K562 (cell line): ENCODE results near the gene MYLK3. TPM values are rescaled to one million over a fixed set of nuclear protein-coding genes. Genes with fewer than 3 reads are reported as not detected.

Experiments used
- ATAC-seq: fragments of 200-7000 bp; cut with Tn5 transposase; 3 replicates; pipeline ENCODE4 v1.9.1; 2020; ENCODE audit warnings: moderate library complexity
- BruUV-seq: library from RNA; stranded (reverse); fragments of 400-500 nt; replicated peaks from 2 replicates; lab custom pipeline; 2021; lab: Mats Ljungman, UMichigan
- CTCF ChIA-PET: fragments of 300-600 bp; formaldehyde crosslinking; extraction: SDS; loops from one replicate; lab custom pipeline; 2021; ENCODE audit warnings: low intra/inter-chr PET ratio; lab: Yijun Ruan, JAX
- POLR2A ChIA-PET: fragments of 300-600, 350-650 bp; sonication (Branson Sonifier 250); formaldehyde crosslinking; extraction: SDS; loops from one replicate; lab custom pipeline; 2021; ENCODE audit warnings: antibody characterized with exemption, inconsistent platforms; lab: Yijun Ruan, JAX
- DNase-seq, 4 experiments: peaks; one replicate each; pipeline versions ENCODE4 v3.0.0 to v3.0.0-alpha.2; 2011 to 2018; ENCODE audit warnings: low spot score in 3 of 4, mixed read lengths in 3 of 4; ENCODE audit errors: extremely low read depth in 1 of 4
- FAIRE-seq: peaks from 2 replicates; lab custom pipeline; 2011; peaks lifted over from hg19 to GRCh38; lab: Jason Lieb, UNC
- H2AFZ ChIP-seq: 2 replicates; pipeline ENCODE4 v1.6.0; 2011; ENCODE audit warnings: low read depth, low read length, control low read depth, inconsistent platforms
- H3K27ac ChIP-seq: fragments of 200-600 bp; 3 replicates; pipeline ENCODE4 v1.8.0; 2011; ENCODE audit warnings: low read depth, mild to moderate bottlenecking, control low read depth, inconsistent platforms, low read length, moderate library complexity, mixed read lengths; ENCODE audit errors: extremely low read depth
- H3K27me3 ChIP-seq, 2 experiments: fragments of 300-600 bp in 1 of 2; 2 replicates in 1 of 2; 3 replicates in 1 of 2; pipeline versions ENCODE4 v1.6.0 to v1.8.0; 2011; ENCODE audit warnings: inconsistent platforms in 2 of 2, low read length in 2 of 2, mild to moderate bottlenecking in 1 of 2, mixed read lengths in 1 of 2, moderate library complexity in 1 of 2; ENCODE audit not compliant: control insufficient read depth in 2 of 2, insufficient read depth in 2 of 2
- H3K36me3 ChIP-seq: fragments of 300-600 bp; 3 replicates; pipeline ENCODE4 v1.8.0; 2011; ENCODE audit warnings: mild to moderate bottlenecking, low read length, inconsistent platforms; ENCODE audit not compliant: control insufficient read depth, insufficient read depth
- H3K4me1 ChIP-seq, 2 experiments: fragments of 200-600 bp in 1 of 2; replicated peaks in 1 of 2; 2 replicates in 1 of 2; 3 replicates in 1 of 2; pipeline versions ENCODE4 v1.5.1 to v1.8.0; 2011; ENCODE audit warnings: inconsistent platforms in 2 of 2, low read length in 2 of 2, mild to moderate bottlenecking in 1 of 2, mixed read lengths in 1 of 2, moderate library complexity in 1 of 2; ENCODE audit not compliant: control insufficient read depth in 2 of 2, insufficient read depth in 2 of 2
- H3K4me2 ChIP-seq: 2 replicates; pipeline ENCODE4 v1.6.1; 2011; ENCODE audit warnings: low read length, control low read depth, inconsistent platforms, mixed read lengths; ENCODE audit not compliant: insufficient read depth
- H3K4me3 ChIP-seq: fragments of 200-600 bp; sonication (generic), shearing (Covaris generic); 2 replicates; pipeline ENCODE4 v1.5.1; 2016; ENCODE audit warnings: control low read depth, inconsistent platforms
- H3K79me2 ChIP-seq: fragments of 200-600 bp; 3 replicates; pipeline ENCODE4 v1.8.0; 2011; ENCODE audit warnings: low read length, inconsistent platforms; ENCODE audit not compliant: control insufficient read depth, insufficient read depth
- H3K9ac ChIP-seq, 2 experiments: 2 replicates each; pipeline versions ENCODE4 v1.6.0 to v1.6.1; 2011; ENCODE audit warnings: low read depth in 2 of 2, low read length in 2 of 2, control low read depth in 1 of 2, inconsistent platforms in 1 of 2, mild to moderate bottlenecking in 1 of 2, mixed read lengths in 1 of 2; ENCODE audit not compliant: insufficient read depth in 1 of 2
- H3K9me1 ChIP-seq: one replicate; pipeline ENCODE4 v1.6.0; 2011; ENCODE audit warnings: inconsistent platforms, mild to moderate bottlenecking, low read length, moderate library complexity; ENCODE audit not compliant: control insufficient read depth, insufficient read depth
- H3K9me3 ChIP-seq: replicated peaks from 2 replicates; pipeline ENCODE4 v1.5.1; 2011; ENCODE audit warnings: low read depth, low read length, inconsistent platforms; ENCODE audit not compliant: control insufficient read depth, insufficient read depth
- H4K20me1 ChIP-seq: replicated peaks from 2 replicates; pipeline ENCODE4 v1.6.1; 2011; ENCODE audit warnings: low read length, inconsistent platforms, mixed read lengths; ENCODE audit not compliant: control insufficient read depth, insufficient read depth
- MEIS2 ChIP-seq: fragments of 450-650 bp; IDR thresholded peaks from 2 replicates; pipeline ENCODE4 v1.6.1; 2014; ENCODE audit warnings: mild to moderate bottlenecking; ENCODE audit not compliant: partially characterized antibody
- PKNOX1 ChIP-seq: fragments of 450-650 bp; IDR thresholded peaks from 2 replicates; pipeline ENCODE4 v1.6.1; 2016
- SMAD2 ChIP-seq: fragments of 150-350 bp; IDR thresholded peaks from 2 replicates; pipeline ENCODE4 v1.6.1; 2014; ENCODE audit warnings: low read depth, mild to moderate bottlenecking, low read length
- ZBTB34 ChIP-seq: fragments of 250-450 bp; sonication (Bioruptor Pico); IDR thresholded peaks from 2 replicates; pipeline ENCODE4 v1.8.0; 2021; ENCODE audit warnings: mild to moderate bottlenecking, moderate library complexity
- WGBS: fragments of 100-300 bp; shearing (Covaris generic); methylation state at CpG from one replicate; pipeline ENCODE4 v1.1.6; 2016; ENCODE audit warnings: low coverage, mixed read lengths; ENCODE audit not compliant: insufficient coverage; ENCODE audit errors: missing lambda C conversion rate; 5-methylcytosine and 5-hydroxymethylcytosine counted together
- in situ Hi-C: fragments of 300-500 bp; cut with MboI; formaldehyde crosslinking; loops from 4 replicates; pipeline ENCODE4 v1.15.0; 2018; ENCODE audit warnings: inconsistent platforms, mixed read lengths
- intact Hi-C: fragments of 100-400 bp; cut with micrococcal nuclease; formaldehyde crosslinking; loops from 2 replicates; pipeline ENCODE4 v1.14.2; 2022
- polyA plus RNA-seq, 8 experiments: library from polyadenylated mRNA; depleted of rRNA in 4 of 8; stranded (reverse) in 5 of 8; unstranded in 3 of 8; fragments of >200 nt; fragmentation: Nextera tagmentation in 2 of 8; fragmentation: Illumina TruSeq in 1 of 8; extraction: Ambion mirVana in 2 of 8; extraction: Trizol in 1 of 8; gene quantifications; 2 replicates each; pipeline versions ENCODE4 v1.2.1 to v1.2.3, GENCODE V29; 2011 to 2014; ENCODE audit warnings: inconsistent platforms in 1 of 8, missing spikeins in 1 of 8
- total RNA-seq, 7 experiments: library from RNA; depleted of rRNA in 6 of 7; stranded (reverse); fragments of >200 nt in 6 of 7; fragmentation: Illumina TruSeq in 2 of 7; extraction: Trizol in 2 of 7; gene quantifications; 2 replicates each; pipeline versions ENCODE4 v1.2.1 to v1.2.3, GENCODE V29; 2011 to 2021; ENCODE audit warnings: low replicate concordance in 1 of 7

The MYLK3 gene
- total and polyA plus RNA-seq, 9 of the 15 experiments (the other 6 are each of a cell fraction or from before 2014, with no cell fraction given), result 0.69 to 10.7 (median 4.7) TPM

GRCh38 chr16:46788891-46789474 is 40.8 kb upstream of the MYLK3 start:
- peak overlapping the region; percentile 72 for H2AFZ ChIP-seq
- peak overlapping the region; percentile 69; the same call in 1 of the 2 replicates for H3K4me3 ChIP-seq
- no peaks in the 10 kb centered on the region for H3K79me2 ChIP-seq
- BruUV-seq, result TSS peak; percentile 71
- peak overlapping the region; percentile 78 for H3K4me2 ChIP-seq
- H3K36me3 ChIP-seq, result no peaks in the 10 kb centered on the region
- peak overlapping the region; percentile 80; the same call in 2 of the 3 replicates for H3K27ac ChIP-seq
- H4K20me1 ChIP-seq, result no peaks in the 10 kb centered on the region
- POLR2A ChIA-PET, result no interaction called here
- H3K9me1 ChIP-seq, result no peaks in the 10 kb centered on the region
- TF ChIP-seq MEIS2 (peak; percentile 23), ZBTB34 (CRISPR knock-in tag) (no peak), PKNOX1 (0 out of 2 replicates have a peak, but pooled peaks have one; percentile 23), SMAD2 (no peak)
- peaks cover 5 to 8% of the 10 kb centered on the region in 2 experiments; a peak in 4 of 5 replicates for H3K4me1 ChIP-seq
- in situ Hi-C loops (no loop called here), intact Hi-C loops (no loop called here)
- CTCF ChIA-PET, result no interaction called here
- no peaks in the 10 kb centered on the region for H3K27me3 ChIP-seq
- no peak for DNase-seq
- no peak for FAIRE-seq
- peak overlapping the region in 1 of 2 experiments; percentile 45; a peak in 1 of 4 replicates for H3K9ac ChIP-seq
- H3K9me3 ChIP-seq, result no peaks in the 10 kb centered on the region
- ATAC-seq, result no peak
- 12% methylated on average over 3 of the region's 3 CpGs for WGBS
